PC-3 (cell line): Measurements from ENCODE around the gene VEGFA.

ENCODE experiments used
- CTCF ChIP-seq: fragments of 300-600 bp; sonication (generic); conservative IDR thresholded peaks from 2 replicates; pipeline ENCODE4 v1.5.1; 2017; ENCODE audit warnings: antibody characterized with exemption, low read depth, mild to moderate bottlenecking, low read length
- EZH2 ChIP-seq: fragments of 300-600 bp; sonication (generic); IDR thresholded peaks from one replicate; pipeline ENCODE4 v1.6.1; 2017; ENCODE audit warnings: antibody characterized with exemption, mild to moderate bottlenecking, low read length; ENCODE audit not compliant: unreplicated experiment
- EZH2phosphoT487 ChIP-seq: fragments of 300-600 bp; sonication (generic); IDR thresholded peaks from 2 replicates; pipeline ENCODE4 v1.6.1; 2018; ENCODE audit warnings: mild to moderate bottlenecking, antibody characterized with exemption, low read length, borderline replicate concordance

GRCh38 chr6:43812850-43813578 lies 43.0 kb downstream of the VEGFA start:
- TF ChIP-seq CTCF = no peak
- no peak for TF ChIP-seq EZH2
- no peak for TF ChIP-seq EZH2phosphoT487
